OCI-LY1 (cell line): ENCODE measurements around the gene KCP.

Experiments used
- H2AFZ ChIP-seq: fragments of 200-600 bp; sonication (generic), shearing (Covaris generic); 2 replicates; pipeline ENCODE4 v1.6.0; 2014; ENCODE audit warnings: antibody characterized with exemption, mild to moderate bottlenecking, low read length
- H3F3A ChIP-seq: fragments of 200-600 bp; sonication (generic), shearing (Covaris generic); 2 replicates; pipeline ENCODE4 v1.6.0; 2014; ENCODE audit warnings: mild to moderate bottlenecking, antibody characterized with exemption, low read length, moderate library complexity; ENCODE audit not compliant: insufficient read depth
- H3K27ac ChIP-seq: fragments of 200-600 bp; sonication (generic); 2 replicates; pipeline ENCODE4 v1.5.1; 2014; ENCODE audit warnings: low read length, mixed run types, mild to moderate bottlenecking, low read depth; ENCODE audit not compliant: poor library complexity, severe bottlenecking
- H3K27me3 ChIP-seq: fragments of 200-600 bp; sonication (generic); 2 replicates; pipeline ENCODE4 v1.6.0; 2014; ENCODE audit warnings: antibody characterized with exemption, mild to moderate bottlenecking, low read length, moderate library complexity; ENCODE audit not compliant: insufficient read depth
- H3K36me3 ChIP-seq: fragments of 200-600 bp; sonication (generic); 2 replicates; pipeline ENCODE4 v1.6.1; 2014; ENCODE audit warnings: mild to moderate bottlenecking, antibody characterized with exemption, low read length, moderate library complexity, mixed read lengths; ENCODE audit not compliant: insufficient read depth
- H3K4me1 ChIP-seq: fragments of 200-600 bp; sonication (generic); 2 replicates; pipeline ENCODE4 v1.5.1; 2014; ENCODE audit warnings: mild to moderate bottlenecking, low read length, moderate library complexity; ENCODE audit not compliant: insufficient read depth, severe bottlenecking
- H3K4me2 ChIP-seq: fragments of 200-600 bp; sonication (generic), shearing (Covaris generic); 2 replicates; pipeline ENCODE4 v1.6.1; 2014; ENCODE audit warnings: low read length
- H3K4me3 ChIP-seq: fragments of 200-600 bp; sonication (generic); 2 replicates; pipeline ENCODE4 v1.5.1; 2014; ENCODE audit warnings: low read length, low read depth, mild to moderate bottlenecking, mixed read lengths; ENCODE audit not compliant: poor library complexity, severe bottlenecking
- H3K79me2 ChIP-seq: fragments of 200-600 bp; shearing (Covaris generic); 2 replicates; pipeline ENCODE4 v1.6.1; 2016; ENCODE audit warnings: mixed run types, low read length, mixed read lengths; ENCODE audit not compliant: insufficient read depth
- H3K9ac ChIP-seq: fragments of 200-600 bp; sonication (generic), shearing (Covaris generic); 2 replicates; pipeline ENCODE4 v1.6.1; 2014; ENCODE audit warnings: mild to moderate bottlenecking, low read length, mixed read lengths
- H3K9me2 ChIP-seq: fragments of 200-600 bp; sonication (generic), shearing (Covaris generic); 2 replicates; pipeline ENCODE4 v1.6.1; 2014; ENCODE audit warnings: low read depth, mild to moderate bottlenecking, low read length, mixed read lengths
- H3K9me3 ChIP-seq: fragments of 200-600 bp; shearing (Covaris generic); 2 replicates; pipeline ENCODE4 v1.6.1; 2014; ENCODE audit warnings: low read length, mixed read lengths
- H4K20me1 ChIP-seq: fragments of 200-600 bp; sonication (generic), shearing (Covaris generic); 2 replicates; pipeline ENCODE4 v1.6.0; 2016; ENCODE audit warnings: mild to moderate bottlenecking, low read length; ENCODE audit not compliant: insufficient read depth
- CTCF ChIP-seq: fragments of 200-600 bp; sonication (generic), shearing (Covaris generic); IDR thresholded peaks from 2 replicates; pipeline ENCODE4 v1.5.1; 2017; ENCODE audit warnings: mild to moderate bottlenecking, antibody characterized with exemption, low read length, moderate library complexity, mixed read lengths
- EZH2 ChIP-seq: fragments of 200-600 bp; sonication (generic), shearing (Covaris generic); IDR thresholded peaks from 2 replicates; pipeline ENCODE4 v1.8.0; 2017; ENCODE audit warnings: borderline replicate concordance, mixed run types, mild to moderate bottlenecking, antibody characterized with exemption, low read length, moderate library complexity, mixed read lengths

KCP gene

GRCh38 chr7:128910569-128910945, at the start of gene KCP:
KCP (minus strand) TSS chr7:128910709; CDS start chr7:128910676, 33 bp downstream.
- H3K27me3 ChIP-seq = peaks cover 40% of the 10 kb centered on the region
- no peak within 1 kb of the TSS for H3K4me3 ChIP-seq
- TF ChIP-seq CTCF (no peak), EZH2 (no peak)
- no peaks in the 10 kb centered on the region for H3K9me3 ChIP-seq
- H4K20me1 ChIP-seq = no peaks in the 10 kb centered on the region
- no peaks in the 10 kb centered on the region for H3F3A ChIP-seq
- no peak within 1 kb of the TSS for H3K27ac ChIP-seq
- no peak within 1 kb of the TSS for H3K4me2 ChIP-seq
- H3K9ac ChIP-seq = no peak within 1 kb of the TSS
- no peaks in the 10 kb centered on the region for H3K9me2 ChIP-seq
- no peaks in the 10 kb centered on the region for H3K4me1 ChIP-seq
- no peak within 1 kb of the TSS for H2AFZ ChIP-seq
- no peaks in the 10 kb centered on the region for H3K79me2 ChIP-seq
- H3K36me3 ChIP-seq = no peaks in the 10 kb centered on the region

- Histone ChIP-seq H3K4me1 (peaks cover 25% of the 10 kb centered on the region), H3K36me3 (peaks cover 89% of the 10 kb centered on the region), H3K4me3 (no peak overlapping the region), H3K9me2 (no peaks in the 10 kb centered on the region), H3K27ac (no peak overlapping the region), H3K27me3 (no peaks in the 10 kb centered on the region), H4K20me1 (no peaks in the 10 kb centered on the region), H2AFZ (no peak overlapping the region), H3K79me2 (no peaks in the 10 kb centered on the region), H3K9me3 (no peaks in the 10 kb centered on the region), H3K9ac (no peak overlapping the region), H3K4me2 (no peak overlapping the region), H3F3A (0 out of 2 replicates have a peak, but pooled peaks cover 3% of the 10 kb centered on the region)
- TF ChIP-seq EZH2 = no peak
- TF ChIP-seq CTCF = no peak
These were observed 48.8 kb upstream of the KCP start for GRCh38 chr7:128959296-128959695.

GRCh38 chr7:128955981-128956380, 45.5 kb upstream of the KCP start:
- no peaks in the 10 kb centered on the region for H4K20me1 ChIP-seq
- no peak overlapping the region for H2AFZ ChIP-seq
- H3K4me1 ChIP-seq = peaks cover 15% of the 10 kb centered on the region
- H3K27ac ChIP-seq = peak overlapping the region; percentile 75
- H3K9me3 ChIP-seq = no peaks in the 10 kb centered on the region
- no peak overlapping the region for H3K9ac ChIP-seq
- no peaks in the 10 kb centered on the region for H3K79me2 ChIP-seq
- H3K9me2 ChIP-seq = no peaks in the 10 kb centered on the region
- peaks cover 89% of the 10 kb centered on the region for H3K36me3 ChIP-seq
- H3K4me3 ChIP-seq = no peak overlapping the region
- peaks cover 6% of the 10 kb centered on the region; the same call in 1 of the 2 replicates for H3F3A ChIP-seq
- no peak overlapping the region for H3K4me2 ChIP-seq
- no peaks in the 10 kb centered on the region for H3K27me3 ChIP-seq
- TF ChIP-seq CTCF = no peak
- no peak for TF ChIP-seq EZH2
